Smooth muscle cell (in vitro differentiated cells): ENCODE results near the gene IL2RG. TPM values are rescaled to one million over a fixed set of nuclear protein-coding genes. Genes with fewer than 3 reads are reported as not detected.

Experiments used
- DNase-seq: peaks from one replicate; lab custom pipeline; 2025; ENCODE audit not compliant: unreplicated experiment; lab: John Stamatoyannopoulos, UW
- H2AFZ ChIP-seq: fragments of 200-600 bp; sonication (generic); 2 replicates; pipeline ENCODE4 v1.6.0; 2016; ENCODE audit warnings: antibody characterized with exemption, low read depth, mild to moderate bottlenecking
- H3F3A ChIP-seq: fragments of 200-600 bp; sonication (generic); 2 replicates; pipeline ENCODE4 v1.6.0; 2017; ENCODE audit warnings: antibody characterized with exemption, low read depth
- H3K27ac ChIP-seq: fragments of 200-600 bp; sonication (generic); 2 replicates; pipeline ENCODE4 v1.5.1; 2016; ENCODE audit warnings: low read depth, mild to moderate bottlenecking
- H3K27me3 ChIP-seq: fragments of 200-600 bp; sonication (generic); 2 replicates; pipeline ENCODE4 v1.6.1; 2016; ENCODE audit warnings: low read depth, mild to moderate bottlenecking
- H3K36me3 ChIP-seq: fragments of 200-600 bp; sonication (generic); 2 replicates; pipeline ENCODE4 v1.5.1; 2016; ENCODE audit warnings: low read depth
- H3K4me1 ChIP-seq: fragments of 200-600 bp; sonication (generic); 2 replicates; pipeline ENCODE4 v1.5.1; 2016; ENCODE audit warnings: low read depth
- H3K4me2 ChIP-seq: fragments of 200-600 bp; sonication (generic); 2 replicates; pipeline ENCODE4 v1.6.0; 2016; ENCODE audit warnings: mild to moderate bottlenecking
- H3K4me3 ChIP-seq: fragments of 200-600 bp; sonication (generic); 2 replicates; pipeline ENCODE4 v1.5.1; 2016; ENCODE audit warnings: mild to moderate bottlenecking
- H3K79me2 ChIP-seq: fragments of 200-600 bp; sonication (generic); 2 replicates; pipeline ENCODE4 v1.6.0; 2016; ENCODE audit warnings: low read depth, mild to moderate bottlenecking
- H3K9ac ChIP-seq: fragments of 200-600 bp; sonication (generic); 2 replicates; pipeline ENCODE4 v1.6.0; 2016; ENCODE audit warnings: low read depth
- H3K9me3 ChIP-seq: fragments of 200-600 bp; sonication (generic); replicated peaks from 2 replicates; pipeline ENCODE4 v1.5.1; 2016; ENCODE audit warnings: low read depth
- H4K20me1 ChIP-seq: fragments of 200-600 bp; sonication (generic); 2 replicates; pipeline ENCODE4 v1.6.0; 2016; ENCODE audit warnings: low read depth
- WGBS: methylation state at CpG from one replicate; pipeline ENCODE4 v1.1.7; 2016; ENCODE audit warnings: low lambda C conversion rate; 5-methylcytosine and 5-hydroxymethylcytosine counted together
- polyA plus RNA-seq: library from polyadenylated mRNA; unstranded; fragments of >200 nt; fragmentation: Nextera tagmentation; extraction: Ambion mirVana; gene quantifications from 2 replicates; pipeline ENCODE4 v1.2.1, GENCODE V29; 2016
- total RNA-seq: library from RNA; depleted of rRNA; stranded (reverse); fragments of >200 nt; gene quantifications from 2 replicates; pipeline ENCODE4 v1.2.3, GENCODE V29; 2014
- TF ChIP-seq, protein P1 (sequence below): fragments of 200-600 bp; sonication (generic); IDR thresholded peaks from 2 replicates; pipeline ENCODE4 v1.5.1; 2017; ENCODE audit warnings: borderline replicate concordance, mild to moderate bottlenecking, antibody characterized with exemption; ENCODE audit not compliant: insufficient read depth, poor library complexity, severe bottlenecking

IL2RG gene
- total and polyA plus RNA-seq, 2 experiments from 2014 or later: not detected

DNA sequence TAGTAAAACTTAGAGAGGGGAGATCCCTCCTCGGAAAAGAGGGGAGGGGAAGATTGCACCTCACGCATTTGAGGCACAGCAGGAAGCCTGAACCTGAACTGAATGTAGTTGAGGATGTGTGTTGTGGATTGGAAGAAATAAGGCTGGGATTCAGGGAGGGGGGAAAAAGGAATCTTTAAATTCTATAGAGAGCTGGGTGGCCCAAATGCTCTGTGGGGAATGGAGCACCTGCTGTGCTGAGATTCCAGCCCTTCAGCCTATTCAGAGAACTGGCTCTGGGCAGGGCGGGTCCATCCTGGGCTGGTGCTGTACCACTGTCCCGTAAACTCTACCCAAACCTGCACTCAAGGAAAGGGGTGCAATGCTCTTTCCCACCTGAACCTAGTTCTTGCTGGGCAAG, 11.6 kb downstream of the IL2RG start:
- no peaks in the 10 kb centered on the region for H3F3A ChIP-seq
- no peaks in the 10 kb centered on the region for H3K27me3 ChIP-seq
- H4K20me1 ChIP-seq: no peaks in the 10 kb centered on the region
- no peak overlapping the region for H3K4me3 ChIP-seq
- DNase-seq: no peak
- TF ChIP-seq, protein P1, sequence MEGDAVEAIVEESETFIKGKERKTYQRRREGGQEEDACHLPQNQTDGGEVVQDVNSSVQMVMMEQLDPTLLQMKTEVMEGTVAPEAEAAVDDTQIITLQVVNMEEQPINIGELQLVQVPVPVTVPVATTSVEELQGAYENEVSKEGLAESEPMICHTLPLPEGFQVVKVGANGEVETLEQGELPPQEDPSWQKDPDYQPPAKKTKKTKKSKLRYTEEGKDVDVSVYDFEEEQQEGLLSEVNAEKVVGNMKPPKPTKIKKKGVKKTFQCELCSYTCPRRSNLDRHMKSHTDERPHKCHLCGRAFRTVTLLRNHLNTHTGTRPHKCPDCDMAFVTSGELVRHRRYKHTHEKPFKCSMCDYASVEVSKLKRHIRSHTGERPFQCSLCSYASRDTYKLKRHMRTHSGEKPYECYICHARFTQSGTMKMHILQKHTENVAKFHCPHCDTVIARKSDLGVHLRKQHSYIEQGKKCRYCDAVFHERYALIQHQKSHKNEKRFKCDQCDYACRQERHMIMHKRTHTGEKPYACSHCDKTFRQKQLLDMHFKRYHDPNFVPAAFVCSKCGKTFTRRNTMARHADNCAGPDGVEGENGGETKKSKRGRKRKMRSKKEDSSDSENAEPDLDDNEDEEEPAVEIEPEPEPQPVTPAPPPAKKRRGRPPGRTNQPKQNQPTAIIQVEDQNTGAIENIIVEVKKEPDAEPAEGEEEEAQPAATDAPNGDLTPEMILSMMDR: no peak
- H3K36me3 ChIP-seq: no peaks in the 10 kb centered on the region
- H3K9ac ChIP-seq: no peak overlapping the region
- no peaks in the 10 kb centered on the region for H3K9me3 ChIP-seq
- H3K27ac ChIP-seq: no peak overlapping the region
- no peak overlapping the region for H2AFZ ChIP-seq
- H3K4me2 ChIP-seq: no peak overlapping the region
- no peaks in the 10 kb centered on the region for H3K79me2 ChIP-seq
- no peaks in the 10 kb centered on the region for H3K4me1 ChIP-seq
- 54% methylated on average over 4 of the region's 4 CpGs for WGBS

DNA sequence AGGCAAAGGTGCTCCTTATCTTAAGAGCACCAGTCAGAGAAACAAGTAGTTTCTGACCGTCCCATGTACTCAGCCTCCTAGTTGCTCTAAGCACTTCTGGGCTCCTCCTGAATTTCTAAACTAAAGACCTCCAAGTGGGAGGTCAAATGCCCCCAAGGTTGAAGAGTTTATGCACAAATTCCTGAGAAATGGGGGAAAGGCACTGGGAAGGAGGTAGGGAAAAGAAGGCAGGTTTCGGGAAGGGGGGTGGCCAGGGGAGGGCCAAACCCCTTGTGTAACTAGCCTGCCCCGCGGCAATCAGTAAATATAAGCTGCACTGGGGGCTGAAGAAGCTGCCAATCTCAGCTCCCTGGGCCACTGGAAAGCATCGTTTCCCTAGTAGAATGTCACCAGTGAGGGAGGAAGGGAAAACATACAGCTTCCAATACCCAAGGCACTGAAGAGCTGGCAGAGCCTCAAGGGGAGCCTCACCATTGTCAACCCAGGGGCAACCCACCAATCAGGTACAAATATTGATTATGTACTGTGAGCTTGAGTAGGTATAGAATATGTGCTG, 12.3 kb downstream of the IL2RG start:
- no peak overlapping the region for H3K27ac ChIP-seq
- no peaks in the 10 kb centered on the region for H3K36me3 ChIP-seq
- no peaks in the 10 kb centered on the region for H4K20me1 ChIP-seq
- no peaks in the 10 kb centered on the region for H3F3A ChIP-seq
- TF ChIP-seq, protein P1: no peak
- H3K4me3 ChIP-seq: no peak overlapping the region
- H3K9me3 ChIP-seq: no peaks in the 10 kb centered on the region
- H3K9ac ChIP-seq: no peak overlapping the region
- H3K4me2 ChIP-seq: no peak overlapping the region
- no peak for DNase-seq
- no peak overlapping the region for H2AFZ ChIP-seq
- H3K79me2 ChIP-seq: no peaks in the 10 kb centered on the region
- WGBS: 63% methylated on average over 5 of the region's 5 CpGs
- no peaks in the 10 kb centered on the region for H3K27me3 ChIP-seq
- H3K4me1 ChIP-seq: no peaks in the 10 kb centered on the region

DNA sequence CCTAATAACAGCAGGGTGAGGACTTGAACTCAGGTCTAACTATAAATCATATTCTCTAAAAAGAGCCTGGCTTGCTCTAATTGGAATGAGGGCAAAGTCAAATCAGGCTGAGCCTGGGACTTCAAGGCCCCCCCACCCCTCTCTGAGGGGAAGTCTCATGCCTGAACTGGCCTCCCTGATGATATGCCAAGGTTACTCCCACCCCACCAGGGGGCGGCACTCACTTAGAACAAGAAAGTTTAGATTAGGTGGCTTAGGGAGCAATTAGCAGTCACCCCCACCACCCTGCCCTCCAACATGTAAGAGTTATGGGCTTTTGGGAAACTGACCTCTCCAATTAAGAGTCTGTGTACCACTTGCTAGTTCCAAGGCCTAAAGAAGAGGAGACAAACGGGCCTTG, 13.1 kb downstream of the IL2RG start:
- H2AFZ ChIP-seq: no peak overlapping the region
- H3K27ac ChIP-seq: no peak overlapping the region
- 53% methylated on average over 2 of the region's 2 CpGs for WGBS
- no peak overlapping the region for H3K4me3 ChIP-seq
- H3K4me1 ChIP-seq: no peaks in the 10 kb centered on the region
- DNase-seq: no peak
- H3K4me2 ChIP-seq: no peak overlapping the region
- H4K20me1 ChIP-seq: no peaks in the 10 kb centered on the region
- H3K36me3 ChIP-seq: no peaks in the 10 kb centered on the region
- no peaks in the 10 kb centered on the region for H3K79me2 ChIP-seq
- H3F3A ChIP-seq: no peaks in the 10 kb centered on the region
- H3K9ac ChIP-seq: no peak overlapping the region
- no peaks in the 10 kb centered on the region for H3K27me3 ChIP-seq
- no peaks in the 10 kb centered on the region for H3K9me3 ChIP-seq
- TF ChIP-seq, protein P1: peak; percentile 41

DNA sequence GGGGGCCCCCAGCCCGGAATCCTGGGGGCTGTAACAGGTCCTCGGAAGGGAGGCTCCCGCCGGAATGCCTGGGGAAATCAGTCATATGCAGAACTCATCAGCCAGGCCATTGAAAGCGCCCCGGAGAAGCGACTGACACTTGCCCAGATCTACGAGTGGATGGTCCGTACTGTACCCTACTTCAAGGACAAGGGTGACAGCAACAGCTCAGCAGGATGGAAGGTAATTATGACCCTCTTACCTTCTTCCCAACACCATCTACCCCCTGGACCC, 14.7 kb downstream of the IL2RG start:
- no peak for DNase-seq
- Histone ChIP-seq H3K9ac (no peak overlapping the region), H3K36me3 (no peaks in the 10 kb centered on the region), H3F3A (no peaks in the 10 kb centered on the region), H3K9me3 (no peaks in the 10 kb centered on the region), H3K4me3 (peak overlapping the region; percentile 61), H3K79me2 (no peaks in the 10 kb centered on the region), H3K27me3 (no peaks in the 10 kb centered on the region), H2AFZ (peak overlapping the region; percentile 54), H3K27ac (no peak overlapping the region), H3K4me2 (peak overlapping the region; percentile 87), H4K20me1 (no peaks in the 10 kb centered on the region), H3K4me1 (no peaks in the 10 kb centered on the region)
- TF ChIP-seq, protein P1: no peak
- 34% methylated on average over 8 of the region's 9 CpGs for WGBS
